HG03457 (cell line): ENCODE results near the gene FAM83G.
"Not testable (repeated sequence)": the region's sequence is repeated elsewhere in the genome, so short reads cannot be mapped to it uniquely, and the experiment has no call there.

Experiments used
- ATAC-seq: cut with Tn5 transposase; IDR thresholded peaks from one replicate; pipeline ENCODE4 v1.9.1; 2021; ENCODE audit warnings: moderate number of reproducible peaks; ENCODE audit not compliant: unreplicated experiment

Gene FAM83G

GRCh38 chr17:19024101-19025078 is 19.8 kb upstream of the FAM83G start:
- ATAC-seq = no peak

- ATAC-seq = no peak
Observed at GRCh38 chr17:19023209-19023999, 18.8 kb upstream of the FAM83G start.

- ATAC-seq = no peak
Observed at GRCh38 chr17:19022747-19023146, 18.2 kb upstream of the FAM83G start.

- no peak for ATAC-seq
Observed at GRCh38 chr17:19022128-19022527, 17.6 kb upstream of the FAM83G start.

GRCh38 chr17:19021622-19022083 is 17.1 kb upstream of the FAM83G start:
- no peak for ATAC-seq

- ATAC-seq = not testable (repeated sequence)
Observed at GRCh38 chr17:19021011-19021621, 16.6 kb upstream of the FAM83G start.

GRCh38 chr17:19020016-19020415 is 15.5 kb upstream of the FAM83G start:
- no peak for ATAC-seq

GRCh38 chr17:19019041-19019941 is 14.7 kb upstream of the FAM83G start:
- no peak for ATAC-seq

- ATAC-seq = no peak
Observed at GRCh38 chr17:19018600-19018950, 14.0 kb upstream of the FAM83G start.

- ATAC-seq = no peak
Observed at GRCh38 chr17:19017804-19018599, 13.4 kb upstream of the FAM83G start.

GRCh38 chr17:19017401-19017800 is 12.8 kb upstream of the FAM83G start:
- ATAC-seq = no peak

GRCh38 chr17:19016881-19017280 is 12.3 kb upstream of the FAM83G start:
- no peak for ATAC-seq

GRCh38 chr17:19016297-19016696 is 11.7 kb upstream of the FAM83G start:
- no peak for ATAC-seq

- ATAC-seq = no peak
Observed at GRCh38 chr17:19015428-19015827, 10.9 kb upstream of the FAM83G start.

- ATAC-seq = no peak
Observed at GRCh38 chr17:19014628-19015215, 10.2 kb upstream of the FAM83G start.

GRCh38 chr17:19013806-19014627 is 9.5 kb upstream of the FAM83G start:
- no peak for ATAC-seq

GRCh38 chr17:19013226-19013625 is 8.7 kb upstream of the FAM83G start:
- no peak for ATAC-seq
